Measurements from ENCODE around the gene SHQ1. TPM values are rescaled to one million over a fixed set of nuclear protein-coding genes. Genes with fewer than 3 reads are reported as not detected.

Gene SHQ1
- total and polyA plus RNA-seq, 4 donors = 7.3 to 25.0 (median 16.0) TPM

DNA sequence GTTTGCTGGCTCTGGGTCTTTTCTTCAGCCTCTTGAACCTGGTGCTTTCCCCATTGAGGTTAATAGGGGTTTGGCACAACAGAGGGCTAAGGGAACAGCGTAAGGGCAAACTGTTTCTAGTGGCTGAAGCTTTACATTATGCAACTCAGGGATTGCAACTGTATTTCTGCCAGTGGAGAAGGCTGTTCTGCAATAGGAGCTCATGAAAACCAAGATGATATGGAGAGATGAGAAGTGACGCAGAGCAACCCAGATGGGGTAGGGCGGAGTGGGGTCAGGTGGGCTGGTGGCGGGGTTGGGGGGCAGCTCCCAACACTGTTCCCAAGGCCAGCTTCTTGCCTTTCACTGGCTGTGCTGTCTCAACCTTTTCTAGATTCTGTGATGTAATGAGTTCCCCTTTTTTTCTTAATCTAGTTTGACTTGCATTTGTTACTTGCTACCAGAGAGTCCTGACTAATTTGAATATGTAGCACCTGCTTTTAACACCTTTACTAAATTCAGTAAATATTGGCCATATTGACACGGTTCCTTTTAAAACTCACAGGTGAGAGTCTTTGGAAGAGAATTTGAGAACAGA, 46.8 kb upstream of the SHQ1 start:
- 53 to 70% methylated on average over 5 of the region's 5 CpGs for WGBS, 2 donors
- Histone ChIP-seq H3K9me3 (ENCODE audit: control insufficient read depth in 4 of 4, insufficient read depth in 3 of 4, low read length in 3 of 4) (no peaks in the 10 kb centered on the region), H3K9ac (ENCODE audit: insufficient read depth in 1 of 2, low read length in 2 of 2) (no peak overlapping the region), H3K27ac (ENCODE audit: low read depth in 1 of 2, low read length in 1 of 2) (no peak overlapping the region), H3K4me3 (no peak overlapping the region), H3K4me1 (ENCODE audit: control insufficient read depth in 5 of 5, insufficient read depth in 5 of 5, low read length in 5 of 5) (peaks cover 2 to 51% (median 5%) of the 10 kb centered on the region in 5 donors), H3K27me3 (ENCODE audit: control insufficient read depth in 3 of 3, insufficient read depth in 3 of 3, low read length in 2 of 3) (no peaks in the 10 kb centered on the region), H3K36me3 (ENCODE audit: control insufficient read depth in 4 of 4, insufficient read depth in 4 of 4, low read length in 4 of 4) (no peaks in the 10 kb centered on the region)
- ATAC-seq (ENCODE audit: insufficient read depth, low FRiP score) = no peak
- TF ChIP-seq, protein P1, sequence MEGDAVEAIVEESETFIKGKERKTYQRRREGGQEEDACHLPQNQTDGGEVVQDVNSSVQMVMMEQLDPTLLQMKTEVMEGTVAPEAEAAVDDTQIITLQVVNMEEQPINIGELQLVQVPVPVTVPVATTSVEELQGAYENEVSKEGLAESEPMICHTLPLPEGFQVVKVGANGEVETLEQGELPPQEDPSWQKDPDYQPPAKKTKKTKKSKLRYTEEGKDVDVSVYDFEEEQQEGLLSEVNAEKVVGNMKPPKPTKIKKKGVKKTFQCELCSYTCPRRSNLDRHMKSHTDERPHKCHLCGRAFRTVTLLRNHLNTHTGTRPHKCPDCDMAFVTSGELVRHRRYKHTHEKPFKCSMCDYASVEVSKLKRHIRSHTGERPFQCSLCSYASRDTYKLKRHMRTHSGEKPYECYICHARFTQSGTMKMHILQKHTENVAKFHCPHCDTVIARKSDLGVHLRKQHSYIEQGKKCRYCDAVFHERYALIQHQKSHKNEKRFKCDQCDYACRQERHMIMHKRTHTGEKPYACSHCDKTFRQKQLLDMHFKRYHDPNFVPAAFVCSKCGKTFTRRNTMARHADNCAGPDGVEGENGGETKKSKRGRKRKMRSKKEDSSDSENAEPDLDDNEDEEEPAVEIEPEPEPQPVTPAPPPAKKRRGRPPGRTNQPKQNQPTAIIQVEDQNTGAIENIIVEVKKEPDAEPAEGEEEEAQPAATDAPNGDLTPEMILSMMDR (IDR thresholded peaks at IDR 0.05; ENCODE audit: control extremely low read depth, extremely low read depth) = no peak
- DNase-seq = no peak

- no peak for ATAC-seq (ENCODE audit: insufficient read depth, low FRiP score)
- 72% methylated on average over 4 of the region's 4 CpGs for WGBS, 2 donors
Observed at GRCh38 chr3:72892870-72893269, 44.6 kb upstream of the SHQ1 start.

GRCh38 chr3:72892081-72892775, 44.0 kb upstream of the SHQ1 start:
- 41 to 55% methylated on average over 4 of the region's 4 CpGs for WGBS, 2 donors

More at GRCh38 chr3:72892870-72893269, 44.6 kb upstream of the SHQ1 start:
- no peak for DNase-seq
- H3K27me3 ChIP-seq (ENCODE audit: control insufficient read depth in 3 of 3, insufficient read depth in 3 of 3, low read length in 2 of 3) = no peaks in the 10 kb centered on the region
- H3K36me3 ChIP-seq (ENCODE audit: control insufficient read depth in 4 of 4, insufficient read depth in 4 of 4, low read length in 4 of 4) = no peaks in the 10 kb centered on the region
- H3K9ac ChIP-seq (ENCODE audit: insufficient read depth in 1 of 2, low read length in 2 of 2) = no peak overlapping the region
- no peaks in the 10 kb centered on the region for H3K9me3 ChIP-seq (ENCODE audit: control insufficient read depth in 4 of 4, insufficient read depth in 3 of 4, low read length in 3 of 4)
- H3K27ac ChIP-seq (ENCODE audit: low read depth in 1 of 2, low read length in 1 of 2) = peak overlapping the region in 1 of 2 donors; percentile 40
- H3K4me3 ChIP-seq = no peak overlapping the region
- peaks cover 0 to 58% (median 5%) of the 10 kb centered on the region in 5 donors for H3K4me1 ChIP-seq (ENCODE audit: control insufficient read depth in 5 of 5, insufficient read depth in 5 of 5, low read length in 5 of 5)
- TF ChIP-seq, protein P1 (IDR thresholded peaks at IDR 0.05; ENCODE audit: control extremely low read depth, extremely low read depth) = no peak

More at GRCh38 chr3:72892081-72892775, 44.0 kb upstream of the SHQ1 start:
- ATAC-seq (ENCODE audit: insufficient read depth, low FRiP score) (no peak), DNase-seq (peak in 2 of 3 donors; percentile 72 to 89)
- TF ChIP-seq, protein P1 (IDR thresholded peaks at IDR 0.05; ENCODE audit: control extremely low read depth, extremely low read depth) = no peak
- Histone ChIP-seq H3K36me3 (ENCODE audit: control insufficient read depth in 4 of 4, insufficient read depth in 4 of 4, low read length in 4 of 4) (no peaks in the 10 kb centered on the region), H3K27me3 (ENCODE audit: control insufficient read depth in 3 of 3, insufficient read depth in 3 of 3, low read length in 2 of 3) (peaks cover 0 to 1% (median 0%) of the 10 kb centered on the region in 3 donors), H3K4me1 (ENCODE audit: control insufficient read depth in 5 of 5, insufficient read depth in 5 of 5, low read length in 5 of 5) (peaks cover 1 to 54% (median 5%) of the 10 kb centered on the region in 5 donors), H3K4me3 (no peak overlapping the region), H3K9me3 (ENCODE audit: control insufficient read depth in 4 of 4, insufficient read depth in 3 of 4, low read length in 3 of 4) (no peaks in the 10 kb centered on the region), H3K9ac (ENCODE audit: insufficient read depth in 1 of 2, low read length in 2 of 2) (peak overlapping the region in 1 of 2 donors; percentile 30), H3K27ac (ENCODE audit: low read depth in 1 of 2, low read length in 1 of 2) (no peak overlapping the region)
